HTERT RPE-1 (cell line): ENCODE results near the gene ARHGEF18.
"Not testable (repeated sequence)": the region's sequence is repeated elsewhere in the genome, so short reads cannot be mapped to it uniquely, and the experiment has no call there.

Experiments
- in situ Hi-C: fragments of 300-500 bp; cut with MboI; formaldehyde crosslinking; loops from 4 replicates; pipeline ENCODE4 v1.14.3; 2020; ENCODE audit warnings: low sequenced_read_pairs

Gene ARHGEF18

DNA sequence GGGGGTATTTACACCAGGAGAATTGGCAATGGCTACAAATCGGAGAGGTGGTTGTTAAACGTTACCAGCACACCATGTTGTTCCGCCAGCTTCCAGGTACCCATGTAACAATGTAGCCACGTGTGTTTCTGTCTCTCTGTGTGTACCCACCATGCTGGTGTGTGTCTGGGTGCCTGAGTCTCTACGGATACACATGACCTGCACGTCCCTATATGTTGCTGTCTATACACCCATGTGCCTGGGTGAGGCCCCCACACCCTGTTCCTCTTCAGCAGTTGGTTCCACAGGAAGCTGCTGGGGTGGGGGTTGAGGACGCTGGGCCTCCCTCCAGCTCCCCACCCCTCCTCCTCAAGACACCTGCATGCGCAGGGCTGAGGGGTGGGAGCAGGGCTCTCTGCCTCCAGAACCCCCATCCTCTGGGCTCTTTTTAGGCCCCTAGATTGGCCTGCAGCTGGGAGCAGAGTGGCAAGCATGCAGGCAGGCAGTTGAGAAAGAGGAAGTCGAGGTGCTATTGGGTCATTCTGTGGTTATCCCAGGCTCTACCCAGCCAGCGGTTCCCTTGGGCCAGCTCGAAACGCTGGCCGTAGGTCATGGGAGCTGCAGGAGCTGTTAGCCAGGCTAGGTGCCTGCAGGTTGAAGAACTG lies at the start of gene ARHGEF18:
ARHGEF18 (plus strand) TSS at position 351 of the 644 bp plus-strand sequence. CDS start 13,954 bp downstream, outside the sequence.
- in situ Hi-C loops = no loop called here

DNA sequence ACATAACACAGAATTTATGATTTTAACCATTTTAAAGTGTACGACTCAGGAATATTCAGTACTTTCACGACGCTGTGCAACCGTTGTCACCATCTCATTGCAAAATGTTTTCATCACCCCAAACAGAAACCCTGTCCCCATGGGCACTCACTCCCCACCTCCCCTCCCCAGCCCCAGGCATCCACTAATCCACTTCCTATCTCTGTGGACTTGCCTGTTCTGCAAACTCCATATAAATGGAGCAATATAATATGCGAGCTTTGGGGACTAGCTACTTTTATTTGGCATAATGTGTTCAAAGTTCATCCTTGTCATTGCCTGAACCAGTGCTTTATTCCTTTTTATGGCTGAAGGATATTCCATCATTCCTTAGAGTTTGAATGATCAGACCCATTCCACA lies 47.2 kb upstream of the ARHGEF18 start:
- in situ Hi-C loops = no loop called here

DNA sequence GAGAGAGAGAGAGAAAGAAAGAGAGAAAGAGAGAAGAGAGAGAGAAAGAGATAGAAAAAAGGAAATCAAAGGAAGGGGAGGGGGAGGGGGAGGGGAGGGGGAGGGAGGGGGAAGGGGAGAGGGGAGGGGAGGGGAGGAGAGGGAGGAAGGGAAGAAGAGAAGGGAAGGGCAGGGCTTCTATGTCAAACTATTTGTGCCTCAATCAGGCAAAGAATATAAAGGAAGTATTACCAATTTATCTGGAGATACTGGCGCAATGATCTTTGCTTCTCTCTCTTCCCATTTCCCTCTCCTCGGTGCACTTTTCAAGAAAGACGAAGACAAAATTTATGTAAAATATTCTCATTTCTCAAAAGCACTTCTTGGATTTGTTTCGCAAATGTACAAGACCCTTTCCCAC lies 45.3 kb upstream of the ARHGEF18 start:
- in situ Hi-C loops = no loop called here

- in situ Hi-C loops = no loop called here
Measured at GRCh38 chr19:7304200-7304599, 44.5 kb upstream of the ARHGEF18 start.

DNA sequence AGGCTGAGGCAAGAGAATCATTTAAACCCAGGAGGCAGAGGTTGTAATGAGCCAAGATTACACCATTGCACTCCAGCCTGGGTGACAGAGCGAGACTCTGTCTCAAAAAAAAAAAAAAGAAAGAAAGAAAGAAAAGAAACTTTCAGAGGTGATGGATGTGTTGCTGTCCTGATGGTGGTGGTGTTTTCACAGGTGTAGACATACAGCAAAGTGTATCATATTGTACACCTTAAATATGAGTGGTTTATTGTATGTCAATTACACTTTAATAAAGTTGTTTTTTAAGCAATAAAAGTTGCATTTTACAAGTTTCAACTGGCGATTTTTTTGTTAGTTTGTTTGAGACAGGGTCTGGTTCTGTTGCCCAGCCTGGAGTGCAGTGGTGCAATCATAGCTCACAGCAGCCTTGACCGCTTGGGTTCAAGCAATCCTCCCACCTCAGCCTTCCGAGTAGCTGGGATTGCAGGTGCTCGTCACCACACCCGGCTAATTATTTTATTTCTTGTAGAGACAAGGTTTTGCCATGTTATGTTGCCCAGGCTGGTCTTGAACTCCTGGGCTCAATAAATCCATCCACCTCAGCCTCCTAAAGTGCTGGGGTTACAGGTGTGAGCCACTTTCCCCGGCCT lies 41.0 kb upstream of the ARHGEF18 start:
- in situ Hi-C loops = no loop called here

GRCh38 chr19:7308327-7308726 lies 40.4 kb upstream of the ARHGEF18 start:
- in situ Hi-C loops = not testable (repeated sequence)

DNA sequence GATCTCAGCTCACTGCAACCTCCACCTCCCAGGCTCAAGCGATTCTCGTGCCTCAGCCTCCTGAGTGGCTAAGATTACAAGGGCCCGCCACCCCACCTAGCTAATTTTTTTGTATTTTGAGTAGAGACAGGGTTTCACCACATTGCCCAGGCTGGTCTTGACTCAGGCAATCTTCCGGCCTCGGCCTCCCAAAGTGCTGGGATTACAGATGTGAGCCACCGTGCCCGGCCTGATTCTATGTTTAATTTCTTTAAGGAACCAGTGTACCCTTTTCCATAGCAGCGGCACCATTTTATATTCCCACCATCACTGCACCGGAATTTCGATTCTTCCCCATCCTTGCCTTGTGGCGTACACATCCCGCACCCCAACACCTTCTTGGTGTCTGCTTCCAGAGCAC lies 36.8 kb upstream of the ARHGEF18 start:
- in situ Hi-C loops = no loop called here

GRCh38 chr19:7312816-7313215 lies 35.9 kb upstream of the ARHGEF18 start:
- in situ Hi-C loops = no loop called here

GRCh38 chr19:7318176-7318575 lies 30.6 kb upstream of the ARHGEF18 start:
- in situ Hi-C loops = no loop called here

DNA sequence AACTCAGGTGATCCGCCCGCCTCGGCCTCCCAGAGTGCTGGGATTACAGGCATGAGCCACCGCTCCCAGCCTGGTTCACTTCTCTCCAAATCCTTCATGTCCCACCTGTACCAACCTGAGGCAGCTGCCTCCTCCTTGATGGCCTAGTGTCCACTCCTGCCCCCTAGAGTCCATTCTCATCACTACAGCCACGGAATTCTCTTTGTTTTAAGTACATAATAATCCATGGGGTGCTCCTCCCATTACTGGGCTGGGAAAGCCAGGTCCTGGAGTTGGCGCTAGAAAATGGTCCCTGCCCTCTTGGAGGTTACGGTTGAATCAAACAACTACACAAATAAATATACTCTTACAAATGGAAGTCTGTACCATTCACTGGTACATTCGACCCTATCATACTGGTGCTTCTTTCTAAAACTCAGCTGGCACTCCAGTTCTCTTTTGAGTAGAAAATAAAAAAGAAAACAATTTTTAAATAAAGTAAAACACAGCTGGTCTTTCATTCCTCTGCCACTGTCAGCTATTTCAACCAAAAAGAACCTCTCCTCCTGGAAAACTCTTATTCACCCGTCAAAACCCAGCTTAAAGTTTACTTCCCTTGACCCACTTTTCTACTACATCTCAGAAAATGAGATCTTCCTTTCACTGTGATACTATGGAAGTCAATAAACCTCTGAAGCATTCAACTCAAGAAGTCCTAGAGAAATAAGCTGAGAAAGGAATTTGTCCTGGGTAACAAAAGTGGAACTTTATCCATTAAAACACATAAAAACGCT lies 22.4 kb upstream of the ARHGEF18 start:
- in situ Hi-C loops = no loop called here

GRCh38 chr19:7327802-7328201 lies 20.9 kb upstream of the ARHGEF18 start:
- in situ Hi-C loops = no loop called here

DNA sequence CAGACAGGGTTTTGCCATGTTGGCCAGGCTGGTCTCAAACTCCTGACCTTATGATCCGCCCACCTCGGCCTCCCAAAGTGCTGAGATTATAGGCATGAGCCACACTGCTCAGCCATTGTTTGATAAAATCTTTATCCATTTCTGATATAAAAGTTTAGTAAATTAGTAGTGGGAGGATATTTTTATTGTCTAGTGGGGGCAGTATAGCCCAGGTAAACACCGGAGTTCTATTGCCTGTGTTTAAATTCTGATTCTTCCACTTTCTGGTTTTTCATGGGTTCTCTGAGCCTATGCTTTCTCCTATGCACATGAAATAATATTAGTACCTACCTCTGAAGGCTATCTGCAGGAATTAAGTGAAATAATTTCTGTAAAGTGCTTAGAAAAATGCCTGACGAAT lies 20.1 kb upstream of the ARHGEF18 start:
- in situ Hi-C loops = no loop called here

GRCh38 chr19:7331446-7331845 lies 17.3 kb upstream of the ARHGEF18 start:
- in situ Hi-C loops = no loop called here

DNA sequence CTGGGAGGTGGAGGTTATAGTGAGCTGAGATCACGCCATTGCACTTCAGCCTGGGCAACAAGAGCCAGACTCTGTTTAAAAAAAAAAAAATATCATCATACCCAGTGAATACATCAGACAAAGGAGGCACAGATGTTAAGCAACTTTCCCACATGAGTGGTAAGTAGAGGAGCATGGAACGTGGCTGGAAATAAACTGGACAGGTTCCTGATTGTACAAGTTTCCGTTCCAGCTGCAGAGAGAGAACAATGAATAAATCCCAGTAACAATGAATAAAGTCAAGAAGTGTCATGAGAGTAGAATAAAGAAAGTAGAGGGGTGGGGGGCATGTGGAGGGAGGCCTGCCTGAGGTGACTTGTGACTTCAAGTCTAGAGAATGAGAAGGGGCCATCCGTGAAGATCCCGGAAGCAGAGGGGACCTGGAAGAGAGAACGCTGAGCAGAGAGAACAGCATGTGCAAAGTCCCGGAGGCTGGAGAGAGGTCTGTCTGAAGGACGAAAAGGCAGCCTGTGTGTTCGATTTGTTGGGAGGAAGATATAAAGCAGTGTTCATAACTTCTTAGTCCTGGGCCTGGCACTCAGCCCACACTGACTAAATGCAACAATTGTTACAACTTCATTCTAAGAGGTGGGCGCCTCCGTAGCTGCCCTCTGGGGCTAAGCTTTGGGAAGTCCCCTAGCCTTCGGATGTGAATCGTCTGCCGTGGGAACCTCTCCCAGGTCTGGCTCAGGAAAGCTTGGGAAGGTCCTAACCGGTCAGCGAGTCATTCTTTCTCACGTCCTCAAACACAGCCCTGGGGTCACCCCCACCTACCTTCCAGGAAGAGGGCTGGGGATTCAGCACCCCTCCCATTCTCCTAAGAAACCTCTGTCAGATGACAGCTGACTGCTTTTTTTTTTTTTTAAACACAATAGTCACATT lies 15.3 kb upstream of the ARHGEF18 start:
- in situ Hi-C loops = no loop called here

GRCh38 chr19:7336321-7336973 lies 12.3 kb upstream of the ARHGEF18 start:
- in situ Hi-C loops = no loop called here

DNA sequence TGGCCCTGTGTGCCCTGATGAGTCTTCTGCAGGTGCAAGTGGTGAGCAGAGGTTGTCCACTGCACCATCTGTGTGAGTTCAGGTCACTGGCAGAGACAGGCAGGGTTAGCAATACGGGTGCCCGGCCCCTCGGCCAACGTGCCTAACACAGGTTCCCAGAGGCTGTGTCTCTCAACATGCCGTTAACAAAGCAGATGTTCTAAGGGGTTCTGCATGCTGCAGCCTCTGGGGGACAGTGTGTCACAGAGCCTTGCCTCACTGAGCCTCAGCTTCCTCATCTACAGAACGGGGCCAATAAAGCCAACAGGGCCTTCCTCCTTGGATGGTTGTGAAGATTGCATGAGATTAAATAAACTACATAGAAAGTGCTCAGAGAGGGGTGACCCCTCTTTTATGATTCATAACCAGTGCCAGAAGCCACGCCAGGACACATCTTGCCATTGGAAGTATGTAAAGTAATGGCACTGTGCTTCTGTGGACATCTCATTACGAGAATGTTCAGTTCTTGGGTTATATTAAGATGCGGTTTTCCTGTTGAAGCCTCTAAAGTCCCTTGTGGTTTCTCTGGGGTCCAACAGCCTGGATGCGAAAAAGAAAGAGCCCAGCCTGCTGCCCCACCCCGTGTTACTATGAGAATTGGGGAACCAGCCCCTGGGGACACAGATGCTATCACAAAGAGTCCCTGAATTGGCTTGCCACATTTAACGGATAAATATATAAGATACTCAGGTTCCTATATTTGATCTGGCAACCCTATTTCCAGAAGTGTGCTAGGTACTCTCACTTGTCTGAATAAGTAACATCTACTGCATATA lies 11.2 kb upstream of the ARHGEF18 start:
- in situ Hi-C loops = no loop called here

DNA sequence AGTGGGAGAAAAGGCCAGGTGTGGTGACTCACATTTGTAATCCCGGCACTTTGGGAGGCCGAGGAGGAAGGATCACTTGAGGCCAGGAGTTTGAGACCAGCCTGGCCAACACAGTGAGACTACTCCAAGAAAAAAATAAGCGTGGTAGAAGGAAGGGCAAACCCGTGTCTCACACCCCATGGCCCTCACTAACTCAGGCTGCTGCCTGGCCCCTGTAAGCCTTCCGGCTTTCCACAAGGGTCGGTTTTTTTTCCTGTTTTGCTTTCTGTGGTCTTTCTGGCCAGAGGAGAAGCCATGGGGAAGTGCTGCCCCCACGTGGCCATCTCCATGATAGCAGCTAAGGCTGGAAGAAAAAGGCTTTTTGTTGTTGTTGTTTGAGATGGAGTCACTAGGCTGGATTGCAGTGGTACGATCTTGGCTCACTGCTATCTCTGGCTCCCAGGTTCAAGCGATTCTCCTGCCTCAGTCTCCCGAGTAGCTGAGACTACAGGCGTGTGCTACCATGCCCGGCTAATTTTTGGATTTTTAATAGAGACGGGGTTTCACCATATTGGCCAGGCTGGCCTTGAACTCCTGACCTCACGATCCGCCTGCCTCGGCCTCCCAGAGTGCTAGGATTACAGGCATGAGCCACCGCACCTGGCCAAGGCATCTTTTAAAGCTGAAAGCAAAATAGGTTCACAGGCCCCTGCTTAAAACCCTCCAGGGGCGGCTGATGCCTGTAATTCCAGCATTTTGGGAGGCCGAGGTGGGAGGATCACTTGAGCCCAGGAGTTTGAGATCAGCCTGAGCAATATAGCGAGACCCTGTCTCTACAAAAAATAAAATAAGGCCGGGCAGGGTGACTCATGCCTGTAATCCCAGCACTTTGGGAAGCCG lies 7.5 kb upstream of the ARHGEF18 start:
- in situ Hi-C loops = no loop called here

GRCh38 chr19:7342143-7342542 lies 6.6 kb upstream of the ARHGEF18 start:
- in situ Hi-C loops = no loop called here
